Amniotic stem cell (primary cell): ENCODE measurements around the gene CNPY2.
"Not testable (repeated sequence)": the region's sequence is repeated elsewhere in the genome, so short reads cannot be mapped to it uniquely, and the experiment has no call there.

ENCODE experiments used
- DNase-seq: peaks from one replicate; lab custom pipeline; 2025; lab: John Stamatoyannopoulos, UW

CNPY2 gene

GRCh38 chr12:56315622-56316473 lies at the start of gene CNPY2:
Gene CNPY2, minus strand, starts transcription at chr12:56315988. Its CDS starts 771 bp downstream, at chr12:56315217.
- peak; percentile 97 for DNase-seq

- no peak for DNase-seq
Observed at GRCh38 chr12:56362130-56363059, 46.6 kb upstream of the CNPY2 start, which contains the start of gene APOF. Gene APOF, minus strand, starts transcription at chr12:56362857. Its CDS starts 112 bp downstream, at chr12:56362745.

GRCh38 chr12:56361487-56362129 lies 45.8 kb upstream of the CNPY2 start:
- DNase-seq: no peak

GRCh38 chr12:56359851-56360767 lies 44.3 kb upstream of the CNPY2 start, which contains the start of gene STAT2:
Gene STAT2, minus strand, starts transcription at chr12:56360107. Its CDS starts 3,536 bp downstream, at chr12:56356571.
- DNase-seq: peak; percentile 99

GRCh38 chr12:56358836-56359532 lies 43.2 kb upstream of the CNPY2 start:
- peak; percentile 43 for DNase-seq

- no peak for DNase-seq
Observed at GRCh38 chr12:56351325-56351724, 35.5 kb upstream of the CNPY2 start.

GRCh38 chr12:56350662-56351061 lies 34.9 kb upstream of the CNPY2 start:
- no peak for DNase-seq

GRCh38 chr12:56348776-56349175 lies 33.0 kb upstream of the CNPY2 start:
- DNase-seq: no peak

GRCh38 chr12:56347255-56347654 lies 31.5 kb upstream of the CNPY2 start:
- not testable (repeated sequence) for DNase-seq

GRCh38 chr12:56346675-56347074 lies 30.9 kb upstream of the CNPY2 start:
- DNase-seq: no peak

- not testable (repeated sequence) for DNase-seq
Observed at GRCh38 chr12:56342290-56342689, 26.5 kb upstream of the CNPY2 start.

- no peak for DNase-seq
Observed at GRCh38 chr12:56341616-56342015, 25.8 kb upstream of the CNPY2 start.

GRCh38 chr12:56339158-56339422 lies 23.3 kb upstream of the CNPY2 start:
- no peak for DNase-seq

GRCh38 chr12:56338308-56339157 lies 22.7 kb upstream of the CNPY2 start, which contains the start of gene IL23A:
Gene IL23A, plus strand, starts transcription at chr12:56338884. Its CDS starts 161 bp downstream, at chr12:56339045.
- no peak for DNase-seq

GRCh38 chr12:56337753-56338251 lies 22.0 kb upstream of the CNPY2 start:
- DNase-seq: no peak

- DNase-seq: no peak
Observed at GRCh38 chr12:56336361-56337167, 20.8 kb upstream of the CNPY2 start.

- DNase-seq: not testable (repeated sequence)
Observed at GRCh38 chr12:56335527-56335926, 19.7 kb upstream of the CNPY2 start.

- DNase-seq: no peak
Observed at GRCh38 chr12:56334490-56334793, 18.7 kb upstream of the CNPY2 start.
